Left lung (tissue), 10 donors: ENCODE measurements around the gene TGFB1I1. TPM values are rescaled to one million over a fixed set of nuclear protein-coding genes. Genes with fewer than 3 reads are reported as not detected.

Source experiments
- ATAC-seq: fragments of 200-7000 bp; cut with Tn5 transposase; one replicate; pipeline ENCODE4 v1.9.1; 2020; ENCODE audit warnings: moderate library complexity
- DNase-seq, 4 donors: peaks; one replicate each; pipeline ENCODE4 v3.0.0-alpha.2; 2013 to 2020
- H3K27ac ChIP-seq, 2 donors: fragments of 200-600 bp; sonication (generic) in 1 of 2; one replicate each; pipeline versions ENCODE4 v1.5.0 to v1.8.0; 2020 to 2021
- H3K27me3 ChIP-seq, 2 donors: fragments of 200-600 bp; sonication (generic) in 1 of 2; one replicate each; pipeline versions ENCODE4 v1.5.0 to v1.8.0; 2020 to 2021
- H3K36me3 ChIP-seq, 2 donors: fragments of 200-600 bp; sonication (generic) in 1 of 2; one replicate each; pipeline versions ENCODE4 v1.5.0 to v1.8.0; 2020 to 2021
- H3K4me1 ChIP-seq, 2 donors: fragments of 200-600 bp; one replicate each; pipeline ENCODE4 v1.8.0; 2021
- H3K4me3 ChIP-seq, 2 donors: fragments of 200-600 bp; sonication (generic) in 1 of 2; one replicate each; pipeline versions ENCODE4 v1.5.0 to v1.8.0; 2020 to 2021; ENCODE audit warnings: mild to moderate bottlenecking in 1 of 2
- H3K9me3 ChIP-seq, 2 donors: fragments of 200-600 bp; sonication (generic) in 1 of 2; one replicate each; pipeline versions ENCODE4 v1.5.0 to v1.8.0; 2020 to 2021
- CTCF ChIP-seq, 2 donors: fragments of 200-600 bp; sonication (generic) in 1 of 2; IDR thresholded peaks; one replicate each; pipeline versions ENCODE4 v1.5.0 to v1.8.0; 2021; ENCODE audit warnings: antibody characterized with exemption in 2 of 2
- intact Hi-C, 2 donors: fragments of 100-400 bp; cut with DNase I; formaldehyde crosslinking; loops; one replicate each; pipeline versions ENCODE4 v1.11.2 to v1.14.2; 2022
- polyA plus RNA-seq, 6 donors: library from polyadenylated mRNA; unstranded; fragments of 120-200 nt; gene quantifications; one replicate each; pipeline ENCODE4 v1.2.1, GENCODE V29; 2013; ENCODE audit not compliant: insufficient read length in 6 of 6
- total RNA-seq, 2 donors: library from RNA; stranded (reverse); fragmentation: NEBNext Ultra II Directional; extraction: Animal tissue kit (Norgen Biotek cat#: 25700); gene quantifications; one replicate each; pipeline ENCODE4 v1.2.1, GENCODE V29; 2021
- donor health status: DM: no; HTN: yes; CAD: no.
- donor health status: DM: no; HTN: no; CAD: no.

TGFB1I1 gene
- total and polyA plus RNA-seq, 8 donors: 49.3 to 85.3 (median 66.8) TPM

DNA sequence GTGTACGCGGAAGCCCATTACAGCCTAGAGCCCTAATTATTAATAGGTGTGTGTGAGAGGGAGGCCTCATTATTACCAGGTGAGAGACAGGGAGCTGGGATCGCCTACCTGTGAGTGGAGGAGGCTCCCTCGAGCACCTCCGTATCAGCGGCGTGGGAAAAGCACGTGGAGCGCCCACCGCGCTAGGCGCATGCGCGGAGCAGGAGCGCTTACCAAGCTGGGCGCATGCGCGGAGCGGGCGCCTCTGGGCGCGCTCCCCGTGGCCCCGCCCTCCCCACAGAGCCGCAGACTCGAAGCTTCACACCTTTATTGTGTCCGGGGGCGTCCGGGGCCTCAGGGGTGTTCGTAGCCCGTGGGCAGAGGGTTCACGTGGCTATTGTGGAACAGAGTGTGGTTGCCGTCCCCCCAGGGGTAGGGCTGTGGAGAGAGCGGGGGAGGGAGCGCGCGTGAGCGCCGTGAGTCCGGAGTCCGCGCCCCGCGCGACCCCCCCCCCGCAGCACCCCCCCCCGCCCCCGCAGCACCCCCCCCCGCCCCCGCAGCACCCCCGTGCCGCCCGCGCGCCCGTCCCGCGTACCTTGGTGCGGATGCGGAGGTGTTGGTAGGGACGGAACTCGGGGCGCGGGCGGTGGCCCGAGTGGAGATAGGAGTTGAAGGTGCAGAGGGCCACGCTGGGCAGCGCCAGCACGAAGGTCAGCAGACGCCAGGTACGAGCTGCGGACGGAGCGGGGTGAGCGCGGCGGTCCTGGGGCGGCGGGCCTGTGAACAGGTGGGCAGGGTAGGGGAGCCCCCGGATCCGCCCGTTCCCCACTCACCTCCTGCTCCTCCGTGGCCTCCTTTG lies 44.3 kb upstream of the TGFB1I1 start:
- Histone ChIP-seq H3K4me3 (peak overlapping the region; percentile 28 to 32), H3K27ac (no peak overlapping the region), H3K36me3 (no peaks in the 10 kb centered on the region), H3K27me3 (peaks cover 0 to 26% of the 10 kb centered on the region in 2 donors), H3K9me3 (no peaks in the 10 kb centered on the region), H3K4me1 (peaks cover 4% of the 10 kb centered on the region in 2 donors)
- no peak for TF ChIP-seq CTCF (IDR thresholded peaks at IDR 0.05)
- DNase-seq (peak in 3 of 4 donors; percentile 45 to 89 (median 62)), ATAC-seq (peak; percentile 80)
- intact Hi-C loops: no loop called here

DNA sequence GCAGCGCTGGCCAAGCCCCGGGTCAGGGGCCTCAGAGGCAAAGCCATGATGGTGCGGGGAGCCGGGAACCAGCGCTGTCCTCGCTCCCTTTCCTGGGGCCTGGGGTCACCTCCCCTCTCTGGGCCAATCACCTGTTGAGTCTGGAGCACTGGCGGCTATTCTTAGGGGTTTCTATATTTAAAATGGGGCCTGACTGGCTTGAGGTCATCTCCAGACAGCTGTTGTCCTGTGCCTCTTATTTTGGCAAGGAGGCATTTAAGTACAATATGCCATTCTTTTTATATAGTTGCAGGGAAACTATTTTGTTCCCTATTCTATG lies 43.7 kb upstream of the TGFB1I1 start, which contains the start of gene COX6A2:
Gene COX6A2, minus strand, starts transcription at position 82 of the 319 bp plus-strand sequence. Its CDS starts 35 bp downstream, at position 47.
- no peak for ATAC-seq

GRCh38 chr16:31428638-31429247 lies 43.2 kb upstream of the TGFB1I1 start:
- Histone ChIP-seq H3K36me3 (no peaks in the 10 kb centered on the region), H3K4me3 (no peak overlapping the region), H3K9me3 (no peaks in the 10 kb centered on the region), H3K27me3 (peaks cover 0 to 19% of the 10 kb centered on the region in 2 donors), H3K27ac (no peak overlapping the region), H3K4me1 (peaks cover 4% of the 10 kb centered on the region in 2 donors)
- ATAC-seq (no peak), DNase-seq (no peak)
- intact Hi-C loops: no loop called here
- TF ChIP-seq CTCF (IDR thresholded peaks at IDR 0.05): no peak

More for the DNA sequence above, 43.7 kb upstream of the TGFB1I1 start, which contains the start of gene COX6A2:
- no peak within 1 kb of the TSS for H3K27ac ChIP-seq
- H3K9me3 ChIP-seq: no peaks in the 10 kb centered on the region
- peaks cover 4% of the 10 kb centered on the region in 2 donors for H3K4me1 ChIP-seq
- DNase-seq: no peak
- intact Hi-C loops: no loop called here
- H3K36me3 ChIP-seq: no peaks in the 10 kb centered on the region
- peak within 1 kb of the TSS; percentile 28 to 32 for H3K4me3 ChIP-seq
- no peak for TF ChIP-seq CTCF (IDR thresholded peaks at IDR 0.05)
- peaks cover 0 to 22% of the 10 kb centered on the region in 2 donors for H3K27me3 ChIP-seq

DNA sequence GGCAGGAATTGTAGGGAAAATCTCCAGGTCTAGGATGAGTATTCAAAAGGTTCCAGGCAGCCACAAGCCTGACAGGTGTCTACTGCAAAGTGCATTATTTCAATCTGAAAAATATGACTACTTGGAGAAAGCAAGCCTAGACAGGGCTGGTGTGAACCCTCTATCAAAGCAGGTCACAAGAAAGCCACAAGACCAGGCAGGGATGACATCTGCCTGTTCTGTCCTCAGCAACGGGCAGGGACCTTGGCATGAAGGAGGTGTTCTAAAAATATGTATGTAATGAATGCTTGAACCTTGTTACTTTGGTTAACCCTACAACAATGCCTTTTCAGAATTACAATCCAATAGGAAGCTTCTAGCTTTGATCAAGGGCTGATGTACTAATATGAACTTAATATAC lies 42.6 kb upstream of the TGFB1I1 start:
- Histone ChIP-seq H3K36me3 (no peaks in the 10 kb centered on the region), H3K27me3 (peaks cover 0 to 13% of the 10 kb centered on the region in 2 donors), H3K27ac (no peak overlapping the region), H3K9me3 (no peaks in the 10 kb centered on the region), H3K4me1 (peaks cover 4% of the 10 kb centered on the region in 2 donors), H3K4me3 (no peak overlapping the region)
- TF ChIP-seq CTCF (IDR thresholded peaks at IDR 0.05): no peak
- intact Hi-C loops: no loop called here
- ATAC-seq (no peak), DNase-seq (no peak)

DNA sequence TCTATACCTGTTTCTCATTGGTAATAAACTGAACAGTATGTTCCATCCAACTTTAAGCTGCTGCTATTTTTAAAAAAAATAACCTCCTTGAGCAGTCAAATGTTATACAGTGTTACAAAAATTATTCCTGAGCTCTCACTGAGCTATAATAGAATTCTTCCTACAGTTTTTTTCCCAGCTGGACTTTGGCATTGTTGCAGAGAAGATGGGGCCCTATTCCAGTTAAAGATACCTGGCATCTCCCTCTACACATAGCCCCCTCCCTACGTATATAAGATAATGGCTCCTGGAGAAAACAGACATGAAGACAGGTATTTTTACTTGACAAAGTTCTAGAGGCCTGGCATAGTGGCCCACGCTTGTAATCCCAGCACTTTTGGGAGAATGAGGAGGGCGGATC lies 42.2 kb upstream of the TGFB1I1 start:
- ATAC-seq: no peak

More for the DNA sequence above, 42.2 kb upstream of the TGFB1I1 start:
- no peak for DNase-seq
- H3K27me3 ChIP-seq: peaks cover 0 to 12% of the 10 kb centered on the region in 2 donors
- no peak overlapping the region for H3K4me3 ChIP-seq
- no peaks in the 10 kb centered on the region for H3K9me3 ChIP-seq
- H3K27ac ChIP-seq: no peak overlapping the region
- no peaks in the 10 kb centered on the region for H3K36me3 ChIP-seq
- TF ChIP-seq CTCF (IDR thresholded peaks at IDR 0.05): no peak
- intact Hi-C loops: loop anchor here in 1 of 2 donors (10.0 kb wide), 1 partner anchor 445 kb away; the partner anchor contains the start of gene HSD3B7
- peaks cover 4% of the 10 kb centered on the region in 2 donors for H3K4me1 ChIP-seq
